ENCODE results near the gene GPC5.
A peak's percentile ranks its signal among the peaks of the same experiment; 100 is the strongest.
"Not testable (repeated sequence)": the region's sequence is repeated elsewhere in the genome, so short reads cannot be mapped to it uniquely, and the experiment has no call there.

GPC5 gene

DNA sequence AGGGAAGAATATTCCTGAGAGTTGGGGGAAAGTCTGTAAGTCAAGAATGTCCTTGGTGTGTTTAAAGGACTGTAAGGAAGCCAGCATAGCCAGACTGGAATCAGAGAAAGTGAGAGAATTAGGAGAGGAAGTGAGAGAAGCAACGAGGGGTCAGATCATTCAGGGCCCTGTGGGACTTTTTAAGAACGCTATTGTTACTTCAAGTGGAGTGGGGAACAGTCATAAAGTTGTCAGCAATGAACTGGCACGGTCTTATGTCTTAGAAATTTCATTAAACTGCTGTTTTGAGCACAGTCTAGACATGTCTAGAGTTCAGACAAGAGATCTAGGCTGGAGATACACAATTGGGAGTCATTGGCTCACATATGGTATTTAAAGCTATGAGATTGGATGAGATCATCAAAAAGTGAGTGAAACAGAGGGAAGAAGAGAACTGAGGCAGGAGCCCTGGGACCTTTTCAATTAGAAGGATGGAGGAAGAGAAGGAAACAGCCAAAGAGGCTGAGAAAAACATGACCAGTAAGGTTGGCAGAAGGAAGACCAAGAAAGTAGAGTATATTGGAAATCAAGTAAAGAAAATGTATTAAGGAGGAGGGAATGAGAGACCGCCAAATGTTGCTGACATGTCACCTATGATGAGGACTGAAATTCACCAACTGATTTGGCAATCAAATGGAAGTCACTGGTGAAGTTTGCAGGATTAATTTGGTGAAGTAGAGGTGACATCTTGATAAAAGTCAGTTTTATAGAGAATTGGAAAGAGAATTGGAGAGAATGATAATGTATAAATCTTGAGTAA, 263.5 kb downstream of the GPC5 start:
- no peak for DNase-seq

DNA sequence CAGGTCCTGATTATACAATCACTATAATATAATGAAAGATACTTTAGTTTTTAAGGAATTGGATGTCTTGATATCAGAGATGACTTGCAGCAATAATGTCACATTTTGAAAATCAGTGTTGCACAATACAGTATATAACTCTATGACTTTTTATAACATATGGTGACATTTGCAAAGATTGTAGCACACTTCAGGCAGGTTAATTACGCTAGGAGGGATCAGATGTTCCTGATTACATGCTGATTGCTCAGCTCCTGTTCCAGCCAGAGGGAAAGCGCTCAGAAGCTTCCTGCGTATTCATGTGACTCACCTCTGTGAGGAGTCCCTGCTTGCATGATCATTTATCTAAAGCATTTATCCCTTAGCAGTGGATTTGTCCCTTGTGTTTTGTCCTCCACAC, 265.6 kb downstream of the GPC5 start:
- DNase-seq, result no peak

DNA sequence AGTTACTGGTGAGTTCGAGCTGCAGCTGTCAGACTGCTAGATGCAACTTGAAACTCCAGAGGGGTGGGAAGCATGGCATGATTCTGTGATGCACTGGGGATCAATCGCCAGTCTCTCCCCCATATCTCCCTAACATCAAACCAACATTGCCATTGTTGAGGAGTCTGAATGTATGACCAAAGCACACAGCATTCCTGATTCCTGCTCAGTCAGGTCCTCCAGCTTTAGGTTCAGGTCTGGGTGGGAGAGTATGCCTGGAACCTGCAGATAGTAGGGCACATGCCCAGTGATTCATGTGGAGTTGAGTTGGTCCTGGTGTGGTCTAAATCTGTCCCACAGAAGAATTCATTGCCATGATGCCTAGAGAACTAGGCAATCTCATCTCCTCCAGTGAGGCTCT, 269.1 kb downstream of the GPC5 start:
- DNase-seq, result no peak

DNA sequence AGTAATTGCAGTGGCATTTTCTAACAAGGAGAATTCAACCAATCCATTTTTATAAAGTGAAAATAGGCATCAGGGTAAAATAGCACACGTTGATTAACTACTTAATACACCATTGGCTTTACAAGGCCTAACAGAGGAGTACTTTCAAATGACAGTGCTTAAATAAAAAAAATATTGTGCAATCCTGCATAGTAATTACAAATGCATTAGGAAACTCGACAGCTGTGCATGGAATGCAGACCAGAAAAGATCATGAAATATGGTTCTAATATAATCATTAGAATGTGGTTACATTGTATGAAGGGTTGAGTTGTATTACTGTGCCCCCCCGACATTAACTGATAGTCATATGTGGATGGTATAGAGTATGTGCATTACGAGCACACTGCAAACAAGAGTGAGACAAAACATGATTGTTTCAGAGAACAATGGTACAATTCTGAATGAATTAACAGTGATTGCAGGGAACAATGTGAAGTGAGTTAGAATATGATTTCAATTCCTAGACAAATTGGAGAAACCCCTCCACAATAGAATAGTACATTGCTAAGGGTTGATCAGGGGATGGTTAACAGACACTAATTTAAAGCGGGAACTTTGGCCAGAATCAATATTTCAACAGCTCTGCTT, 270.6 kb downstream of the GPC5 start:
- no peak for DNase-seq

DNA sequence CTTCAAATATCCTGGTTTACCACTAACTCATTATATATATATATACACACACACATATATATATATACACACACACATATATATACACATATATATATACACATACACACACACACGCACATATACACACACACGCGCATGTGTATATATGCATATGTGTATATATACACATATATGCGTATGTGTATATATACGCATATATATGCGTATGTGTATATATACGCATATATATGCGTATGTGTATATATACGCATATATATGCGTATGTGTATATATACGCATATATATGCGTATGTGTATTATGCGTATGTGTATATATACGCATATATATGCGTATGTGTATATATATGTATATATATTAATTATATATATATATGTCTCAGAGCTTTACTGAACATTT, 275.9 kb downstream of the GPC5 start:
- not testable (repeated sequence) for DNase-seq

DNA sequence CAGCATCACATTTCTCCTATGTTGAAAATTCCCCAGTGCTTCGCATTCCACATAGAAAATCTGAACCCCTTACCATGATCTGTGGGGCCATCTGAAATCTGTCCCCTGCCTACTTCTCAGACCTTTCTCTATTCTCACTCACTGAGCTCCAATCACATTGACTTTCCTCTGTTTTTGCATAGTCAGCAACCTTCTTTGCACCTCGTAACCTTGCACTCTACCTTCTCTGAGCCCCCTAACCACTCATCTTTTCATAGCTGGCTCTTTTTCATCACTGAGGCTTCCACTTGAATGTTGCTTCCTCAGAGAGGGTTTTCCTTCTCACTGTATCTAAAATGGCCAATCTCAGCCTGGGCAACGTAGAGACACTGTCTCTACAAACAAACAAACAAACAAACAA, 286.3 kb downstream of the GPC5 start:
- DNase-seq, result no peak

DNA sequence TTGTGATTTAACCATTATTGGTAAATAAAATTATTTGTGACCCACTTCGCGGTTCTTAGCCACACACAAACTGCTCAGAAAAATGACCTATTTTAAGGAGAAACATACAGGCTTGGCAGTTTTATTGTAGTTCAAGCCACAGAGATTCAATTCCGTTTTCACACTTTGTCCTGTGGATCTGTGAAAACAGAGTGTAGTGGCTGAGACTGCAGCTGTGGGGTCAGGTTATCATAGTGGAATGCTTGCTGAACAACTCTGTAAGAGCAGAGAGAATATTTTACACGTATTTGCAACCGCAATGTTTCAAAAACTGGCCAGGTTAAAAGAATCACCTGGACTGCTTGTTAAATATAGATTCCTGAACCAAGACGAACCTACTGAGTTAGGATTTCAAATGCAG, 292.5 kb downstream of the GPC5 start:
- DNase-seq, result no peak

DNA sequence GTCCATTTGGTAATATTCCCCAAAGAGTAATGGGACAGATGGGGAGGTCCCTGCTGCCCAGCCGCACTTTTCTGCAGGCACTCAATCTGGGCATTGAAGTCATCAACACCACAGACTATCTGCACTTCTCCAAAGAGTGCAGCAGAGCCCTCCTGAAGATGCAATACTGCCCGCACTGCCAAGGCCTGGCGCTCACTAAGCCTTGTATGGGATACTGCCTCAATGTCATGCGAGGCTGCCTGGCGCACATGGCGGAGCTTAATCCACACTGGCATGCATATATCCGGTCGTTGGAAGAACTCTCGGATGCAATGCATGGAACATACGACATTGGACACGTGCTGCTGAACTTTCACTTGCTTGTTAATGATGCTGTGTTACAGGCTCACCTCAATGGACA, 295.0 kb downstream of the GPC5 start:
- no peak for DNase-seq

DNA sequence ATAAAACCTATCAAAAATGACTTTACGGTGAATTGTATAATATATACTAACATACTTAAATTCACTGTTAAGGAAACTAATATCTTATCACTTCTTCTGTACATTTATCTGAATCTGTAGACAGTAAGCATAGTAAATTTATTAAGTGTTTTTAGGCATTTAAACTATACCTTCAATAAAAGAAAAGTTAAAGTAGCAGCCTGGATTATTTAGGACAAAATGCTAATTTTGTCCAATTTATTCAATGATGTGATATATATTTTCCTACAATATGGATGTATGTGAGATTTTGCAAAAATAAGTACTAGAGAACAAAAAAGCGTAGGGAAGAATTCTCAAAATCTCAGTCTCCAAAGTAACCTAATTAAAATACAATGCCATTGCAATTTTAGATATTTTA, 299.9 kb downstream of the GPC5 start:
- DNase-seq, result no peak

DNA sequence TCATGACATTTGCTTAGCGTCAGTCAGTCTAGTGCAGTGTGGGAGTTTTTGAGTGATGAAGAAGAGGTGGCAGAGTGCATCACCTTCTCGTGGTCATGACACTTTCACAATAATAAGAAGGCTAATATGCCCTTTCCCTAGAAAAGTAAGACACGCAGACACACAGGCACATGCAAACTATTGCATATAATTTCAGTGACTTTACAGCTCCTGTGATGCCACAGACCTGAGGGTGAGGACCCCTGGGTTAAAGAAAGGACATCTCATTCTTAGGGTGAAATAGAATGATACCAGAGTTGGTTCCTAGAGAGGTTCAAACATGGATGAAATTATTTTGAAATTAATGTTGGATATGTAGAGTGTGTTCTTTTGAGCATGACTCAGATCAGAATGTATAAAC, 300.3 kb downstream of the GPC5 start:
- DNase-seq, result no peak

DNA sequence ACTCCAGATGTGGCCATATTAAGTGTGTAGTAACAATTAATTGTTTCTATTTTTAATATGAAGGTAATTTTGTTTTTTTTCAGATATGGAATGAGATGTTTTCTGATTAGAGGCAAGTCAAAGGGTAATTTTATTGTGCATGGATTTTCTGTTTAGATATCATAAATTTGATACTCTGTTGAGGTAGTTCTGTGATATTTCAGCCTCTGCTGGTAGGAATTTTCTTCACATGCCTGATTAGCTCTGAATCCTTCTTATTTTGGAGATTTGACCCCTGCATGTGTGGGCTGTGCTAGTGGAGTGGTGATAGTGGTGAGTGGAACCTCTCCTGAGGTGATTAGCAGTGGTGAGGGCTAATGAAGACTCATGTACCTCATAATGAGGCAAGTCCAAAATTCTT, 301.4 kb downstream of the GPC5 start:
- DNase-seq, result no peak

DNA sequence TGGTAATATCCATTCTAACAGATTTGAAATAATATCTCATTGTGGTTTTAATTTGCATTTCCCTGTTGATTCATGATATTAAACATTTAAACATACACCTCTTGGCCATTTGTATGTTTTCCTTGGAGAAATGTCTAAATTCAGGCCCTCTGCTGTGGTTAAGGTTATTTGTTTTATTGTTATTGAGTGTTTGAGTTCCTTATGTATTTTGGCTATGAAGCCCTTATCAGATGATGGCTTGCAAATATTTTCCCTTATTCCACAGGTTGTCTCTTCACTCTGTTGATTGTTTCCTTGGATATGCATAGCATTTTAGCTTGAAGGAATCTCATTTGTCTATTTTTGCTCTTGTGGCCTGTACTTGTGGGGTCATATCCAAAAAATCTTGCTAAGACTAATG, 303.6 kb downstream of the GPC5 start:
- DNase-seq, result no peak

DNA sequence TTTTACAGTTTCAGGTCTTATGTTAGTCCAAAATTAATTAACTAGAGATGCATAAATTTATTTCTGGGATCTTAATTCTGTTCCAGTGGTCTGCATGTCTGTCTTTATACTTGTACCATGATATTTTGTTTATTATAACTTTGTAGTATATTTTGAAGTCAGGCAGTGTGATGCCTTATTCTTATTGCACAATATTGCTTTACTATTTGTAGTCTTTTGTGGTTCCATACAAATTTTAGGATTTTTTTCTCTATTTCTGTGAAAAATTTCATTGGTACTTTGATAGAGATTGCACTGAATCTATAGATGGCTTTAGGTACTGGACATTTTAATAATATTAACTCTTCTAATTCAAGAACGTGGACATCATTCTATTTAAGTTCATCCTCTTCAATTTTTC, 304.0 kb downstream of the GPC5 start:
- DNase-seq, result no peak

DNA sequence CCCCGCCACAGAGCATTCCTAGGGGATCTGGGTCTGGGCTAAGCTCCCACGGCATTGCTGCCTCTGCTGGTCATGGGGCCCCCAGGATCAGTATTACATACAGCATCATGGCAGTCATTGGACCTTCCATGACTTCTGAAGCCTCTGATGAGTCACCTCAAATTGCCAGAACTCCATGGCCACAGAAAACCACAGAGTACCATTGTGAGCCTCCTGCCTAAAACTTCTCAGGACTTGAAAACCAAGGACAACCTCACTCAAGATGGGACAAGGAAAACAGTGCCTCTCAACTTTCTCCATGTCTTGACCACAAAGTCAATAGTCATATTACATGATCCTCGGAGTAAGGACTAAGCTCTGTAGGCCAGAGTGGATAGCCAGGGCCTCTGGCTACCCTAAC, 306.0 kb downstream of the GPC5 start:
- no peak for DNase-seq

DNA sequence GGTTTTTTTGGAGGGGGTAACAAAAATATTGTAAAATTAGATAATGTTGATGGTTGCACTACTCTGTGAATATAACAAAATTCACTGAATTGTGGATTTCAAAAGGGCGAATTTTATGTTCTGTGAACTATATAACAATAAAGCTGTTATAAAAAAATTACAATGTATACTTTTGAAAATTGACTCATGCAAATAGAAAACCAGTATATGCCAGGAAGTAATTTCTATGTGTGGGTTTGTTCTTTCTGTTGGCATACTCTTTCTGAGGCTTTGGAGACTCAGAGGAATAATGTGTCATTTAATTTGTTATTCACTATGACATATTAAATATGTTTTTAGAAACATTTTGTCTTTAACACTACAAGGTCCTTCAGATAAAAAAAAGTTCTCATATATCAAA, 310.1 kb downstream of the GPC5 start:
- DNase-seq, result no peak

DNA sequence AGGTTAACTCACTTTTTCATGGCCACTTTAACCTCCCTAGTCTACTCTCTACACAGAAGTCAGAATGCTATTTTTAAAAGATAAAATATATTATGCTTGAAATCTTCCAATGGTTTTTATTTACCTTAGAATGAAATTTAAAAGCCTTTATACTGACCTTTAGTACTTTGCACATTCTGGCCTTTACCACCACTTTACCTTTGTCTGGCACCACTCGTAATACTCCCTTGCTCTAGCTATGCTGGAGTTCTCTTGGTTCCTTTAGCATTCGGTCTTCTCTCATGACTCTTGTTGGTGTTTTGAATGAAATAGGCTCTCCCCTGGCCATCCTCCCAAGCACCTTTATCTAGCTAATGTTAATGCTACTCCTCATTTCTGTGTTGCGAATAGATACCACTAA, 310.8 kb downstream of the GPC5 start:
- no peak for DNase-seq

DNA sequence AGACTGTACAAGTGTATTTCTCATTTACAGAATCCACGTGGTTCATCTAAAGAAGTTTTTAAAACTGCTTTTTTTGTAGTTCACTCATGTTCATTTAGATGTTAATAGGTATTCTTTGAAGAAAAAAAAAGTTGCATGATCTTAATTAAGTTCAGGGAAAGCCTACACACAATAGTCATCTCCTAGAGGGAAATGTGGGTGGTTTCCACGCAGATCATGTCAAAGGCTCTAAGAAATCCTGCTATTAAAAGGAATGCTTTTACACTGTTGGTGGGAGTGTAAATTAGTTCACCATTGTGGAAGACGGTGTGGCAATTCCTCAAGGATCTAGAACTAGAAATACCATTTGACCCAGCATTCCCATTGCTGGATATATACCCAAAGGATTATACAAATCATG, 312.3 kb downstream of the GPC5 start:
- DNase-seq, result no peak

DNA sequence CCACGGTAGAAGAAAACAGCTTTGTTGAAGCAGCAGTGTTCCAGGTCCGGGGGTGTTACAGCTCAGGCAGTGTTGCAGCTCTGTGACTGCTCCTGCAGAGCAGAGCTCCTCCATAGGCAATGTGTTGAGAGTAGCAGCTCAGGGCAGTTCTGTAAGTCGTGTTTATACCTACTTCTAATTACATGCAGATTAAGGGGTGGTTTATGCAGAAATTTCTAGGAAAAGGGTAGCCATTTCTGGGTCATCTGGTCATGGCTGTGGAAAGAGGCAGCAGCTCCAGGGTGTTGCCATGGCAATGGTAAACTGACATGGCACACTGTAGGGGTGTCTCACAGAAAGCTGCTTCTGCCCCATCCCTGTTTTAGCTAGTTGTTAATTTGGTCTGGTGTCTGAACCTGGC, 316.4 kb downstream of the GPC5 start:
- no peak for DNase-seq

DNA sequence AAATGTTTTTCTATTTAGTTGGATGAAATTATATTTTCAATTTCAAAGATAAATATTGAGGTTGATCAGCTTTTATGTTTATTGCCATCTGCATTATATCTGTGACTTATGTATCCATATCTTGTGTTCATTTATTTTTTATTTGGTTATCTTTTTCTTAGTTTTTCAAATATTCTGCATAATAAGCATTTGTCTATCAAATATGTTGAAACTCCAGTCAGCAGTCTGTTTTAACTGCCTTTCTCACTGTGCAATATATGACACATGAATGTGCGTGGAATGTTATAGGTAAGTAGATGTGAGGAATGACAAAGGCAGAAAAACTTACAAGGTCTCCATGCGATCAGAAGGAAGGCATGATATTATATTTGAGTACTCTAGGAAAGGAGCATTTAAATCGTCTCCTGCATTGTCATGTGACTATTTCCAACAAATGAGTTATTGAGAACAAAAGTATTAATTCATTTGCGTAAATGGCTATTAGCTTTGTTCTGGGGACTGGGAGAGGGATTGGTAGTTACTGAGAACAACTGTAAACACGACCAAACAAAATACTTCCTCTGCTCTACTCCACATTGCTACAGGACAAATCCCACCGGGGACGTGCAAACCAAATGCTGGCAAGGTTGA, 318.1 kb downstream of the GPC5 start:
- DNase-seq, result no peak

DNA sequence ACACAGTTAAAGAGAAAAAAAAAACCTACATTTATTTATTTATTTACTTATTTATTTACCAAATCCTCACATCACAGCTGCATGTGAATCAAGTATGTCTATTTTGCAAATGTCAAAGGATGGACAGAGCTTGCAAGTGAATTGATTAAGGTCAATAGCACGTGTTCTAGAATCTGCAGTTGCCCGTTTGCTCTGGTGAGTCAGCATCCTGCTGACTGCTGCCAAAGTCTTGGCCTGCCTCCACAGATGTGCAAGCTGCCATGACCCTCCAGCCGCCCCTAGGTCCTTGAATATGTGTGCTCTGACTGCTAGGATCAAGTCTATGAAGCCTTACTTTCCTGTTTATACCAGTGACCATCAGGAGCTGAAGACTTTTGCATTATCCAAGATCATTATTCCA, 320.6 kb downstream of the GPC5 start:
- DNase-seq, result no peak

DNA sequence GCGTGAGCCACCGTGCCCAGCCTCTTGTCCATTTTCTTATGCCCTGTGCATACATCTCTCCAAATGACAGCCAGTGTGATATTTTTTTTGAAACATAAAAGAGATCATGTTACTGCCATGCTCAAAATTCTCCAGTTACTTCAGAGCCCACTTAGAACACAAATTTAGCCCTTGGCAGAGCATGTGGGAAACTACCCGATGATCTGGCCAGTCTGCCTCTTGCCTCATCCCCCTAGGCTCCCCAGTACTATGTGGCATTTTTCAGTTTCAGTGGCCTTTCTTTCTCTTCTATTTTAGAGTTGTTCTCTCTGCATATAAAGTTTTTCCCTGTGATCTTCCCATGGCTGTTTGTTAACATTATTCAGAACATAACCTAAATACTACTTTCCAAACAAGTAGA, 323.0 kb downstream of the GPC5 start:
- no peak for DNase-seq

DNA sequence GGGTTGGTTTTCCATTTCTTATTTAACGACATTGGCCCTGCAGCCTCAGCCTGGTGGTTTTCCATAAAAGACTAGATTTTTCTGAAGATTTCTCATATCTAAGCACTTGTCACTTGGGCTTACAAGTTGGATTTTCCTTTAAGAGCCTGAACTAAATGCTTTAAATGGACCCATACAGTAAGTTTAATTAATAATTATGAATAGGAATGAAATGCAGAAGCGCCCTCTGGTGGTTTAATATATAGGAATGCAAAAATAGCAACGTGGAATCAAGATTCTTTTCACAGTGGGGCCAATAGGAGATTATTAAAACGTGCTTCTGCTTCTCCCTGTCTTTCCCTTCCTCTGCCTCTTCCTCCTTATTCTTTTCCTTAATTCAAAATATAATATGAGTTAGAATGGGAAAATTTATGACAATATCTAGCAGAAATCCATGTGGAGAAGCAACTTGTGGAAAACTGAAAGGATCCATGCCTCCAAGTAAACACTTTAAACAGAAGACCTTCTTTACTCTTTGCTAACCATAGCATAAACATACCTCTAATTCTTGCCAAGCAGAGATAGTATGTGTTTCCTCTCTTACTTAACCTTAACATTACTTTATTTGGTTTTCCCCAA, 324.0 kb downstream of the GPC5 start:
- peak; percentile 23 for DNase-seq

DNA sequence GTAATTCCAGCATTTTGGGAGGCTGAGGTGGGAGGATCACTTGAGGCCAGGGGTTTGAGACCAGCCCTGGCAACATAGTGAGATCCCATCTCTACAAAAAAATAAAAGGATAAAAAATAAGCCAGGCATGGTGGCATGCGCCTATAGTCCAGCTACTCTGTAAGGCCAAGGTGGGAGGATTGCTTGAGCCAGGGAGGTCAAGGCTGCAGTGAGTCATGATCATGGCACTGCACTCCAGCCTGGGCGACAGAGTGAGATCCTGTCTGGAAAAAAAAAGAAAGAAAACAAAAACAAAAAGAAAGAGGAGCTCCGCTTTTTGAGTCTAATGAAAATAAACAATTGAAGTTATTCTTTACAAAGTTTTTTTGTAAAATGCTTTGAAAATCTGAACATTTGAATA, 326.2 kb downstream of the GPC5 start:
- DNase-seq, result no peak

DNA sequence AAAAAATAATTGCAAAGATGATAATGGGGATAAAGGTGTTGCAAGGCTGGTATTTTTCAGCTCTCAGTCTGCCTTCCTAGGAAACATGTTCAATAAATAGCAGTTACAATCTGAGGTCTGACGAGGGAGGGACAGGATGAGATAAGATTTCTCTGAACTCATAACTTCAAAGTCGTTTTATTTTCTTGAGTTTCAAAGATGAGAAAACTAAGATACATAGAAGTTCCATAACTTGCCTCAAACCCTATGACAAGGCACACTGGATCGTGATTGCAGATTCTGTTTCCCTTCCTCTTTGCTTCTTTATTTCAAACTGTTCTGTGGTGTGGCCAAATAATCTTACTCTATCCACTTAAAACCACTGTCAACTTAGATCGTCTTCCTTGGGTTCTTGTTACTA, 327.2 kb downstream of the GPC5 start:
- no peak for DNase-seq
